Fibroblast of gingiva (primary cell): ENCODE results near the gene ZFAND2A.
"Not testable (repeated sequence)": the region's sequence is repeated elsewhere in the genome, so short reads cannot be mapped to it uniquely, and the experiment has no call there.

Experiments used
- DNase-seq: peaks from one replicate; pipeline ENCODE4 v3.0.0-alpha.2; 2011; ENCODE audit warnings: low read depth

ZFAND2A gene

GRCh38 chr7:1175597-1175966, 15.6 kb upstream of the ZFAND2A start:
- DNase-seq, result no peak

- DNase-seq, result no peak
Observed at GRCh38 chr7:1174881-1175596, 15.0 kb upstream of the ZFAND2A start.

GRCh38 chr7:1174002-1174401, 14.0 kb upstream of the ZFAND2A start:
- DNase-seq, result no peak

DNA sequence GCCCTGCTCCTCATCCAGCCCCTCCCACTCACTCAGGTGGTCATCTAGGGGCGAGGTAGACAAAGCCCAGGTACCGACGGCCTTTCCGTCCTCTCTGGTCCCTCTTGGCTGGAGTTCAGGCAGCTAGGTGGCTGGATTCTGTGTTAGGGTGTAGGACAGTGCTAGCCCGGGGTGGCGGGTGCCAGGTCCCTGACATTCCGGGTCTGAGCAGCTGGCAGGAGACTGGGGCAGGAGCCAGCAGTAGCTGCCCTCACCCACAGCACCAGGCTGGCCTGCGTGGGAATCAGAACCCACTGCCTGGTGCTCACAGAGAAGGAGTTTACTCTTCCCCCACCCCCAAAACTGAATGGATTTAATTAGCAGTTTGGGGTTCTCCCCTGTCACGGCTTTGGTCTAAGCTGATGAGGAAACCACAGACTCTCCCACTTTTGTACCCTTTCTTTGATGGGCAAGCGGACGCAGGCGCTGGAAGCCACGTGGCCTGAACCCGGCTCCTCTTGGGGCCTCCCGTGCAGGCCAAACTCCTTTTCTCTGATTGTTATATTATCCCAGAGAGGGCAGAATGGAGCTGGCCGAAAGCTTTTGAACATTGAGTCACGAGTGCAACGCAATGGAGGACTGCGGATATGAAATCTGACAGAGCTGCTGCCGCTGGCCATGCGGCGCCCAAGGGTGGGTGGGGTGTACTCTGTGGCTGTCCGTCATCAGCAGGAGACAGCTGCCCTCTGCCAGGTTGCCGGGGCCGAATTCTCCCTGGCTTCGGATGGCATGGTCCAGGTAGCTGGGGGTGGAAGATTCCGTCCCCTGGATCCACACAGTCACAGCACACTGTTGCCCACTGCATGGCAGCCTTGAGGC, 12.9 kb upstream of the ZFAND2A start:
- no peak for DNase-seq

GRCh38 chr7:1171516-1171915, 11.5 kb upstream of the ZFAND2A start:
- not testable (repeated sequence) for DNase-seq

DNA sequence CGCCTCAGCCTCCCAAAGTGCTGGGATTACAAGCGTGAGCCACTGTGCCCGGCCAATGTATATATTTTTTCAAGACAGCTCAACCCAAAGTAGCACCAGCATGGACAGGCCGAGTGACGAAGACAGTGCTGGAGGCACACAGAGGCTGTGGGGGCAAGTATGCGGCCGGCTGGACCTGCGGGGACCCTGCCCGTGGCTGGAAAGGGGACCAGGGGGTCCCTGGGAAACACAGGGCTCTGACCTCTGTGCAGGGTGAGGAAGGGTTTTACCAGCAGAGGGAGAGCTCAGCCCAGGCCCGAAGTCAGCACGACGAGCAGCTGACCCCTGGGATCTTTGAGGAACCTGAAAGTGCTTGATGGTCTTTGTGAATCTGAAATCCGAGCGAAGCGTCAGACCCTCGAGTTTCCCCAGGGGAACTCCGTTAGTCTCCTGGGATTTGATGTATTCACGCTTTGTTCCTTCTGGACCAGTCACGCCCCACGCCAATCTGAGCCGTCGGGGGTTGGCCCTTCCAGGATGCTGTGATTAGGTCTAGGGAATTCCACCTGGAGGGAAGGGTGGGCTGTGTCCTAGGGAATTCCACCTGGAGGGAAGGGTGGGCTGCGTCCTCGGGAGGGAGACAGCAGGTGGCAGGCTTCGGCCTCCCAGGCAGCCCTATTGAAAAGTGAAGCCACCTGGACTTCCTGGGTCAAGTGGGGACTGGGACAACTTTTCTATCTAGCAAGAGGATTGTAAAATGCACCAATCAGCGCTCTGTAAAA, 10.9 kb upstream of the ZFAND2A start:
- no peak for DNase-seq

- peak; percentile 70 for DNase-seq
Observed at GRCh38 chr7:1169409-1170368, 9.7 kb upstream of the ZFAND2A start.

GRCh38 chr7:1168422-1168821, 8.4 kb upstream of the ZFAND2A start:
- DNase-seq, result no peak

DNA sequence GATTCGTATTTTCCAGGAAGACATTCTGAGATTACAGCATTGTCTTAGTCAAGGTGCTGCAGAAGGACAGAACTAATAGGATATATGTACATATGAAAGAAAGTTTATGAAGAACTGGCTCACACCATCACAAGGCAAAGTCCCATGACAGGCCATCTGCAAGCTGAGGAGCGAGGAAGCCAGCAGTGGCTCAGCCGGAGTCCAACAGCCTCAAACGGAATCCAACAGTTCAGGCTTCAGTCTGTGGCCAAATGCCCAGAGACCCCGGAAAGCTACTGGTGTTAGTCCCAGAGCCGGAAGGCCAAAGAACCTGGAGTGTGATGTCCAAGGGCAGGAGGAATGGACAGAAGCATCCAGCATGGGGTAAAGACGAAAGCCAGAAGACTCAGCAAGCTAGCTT, 4.4 kb upstream of the ZFAND2A start:
- no peak for DNase-seq

DNA sequence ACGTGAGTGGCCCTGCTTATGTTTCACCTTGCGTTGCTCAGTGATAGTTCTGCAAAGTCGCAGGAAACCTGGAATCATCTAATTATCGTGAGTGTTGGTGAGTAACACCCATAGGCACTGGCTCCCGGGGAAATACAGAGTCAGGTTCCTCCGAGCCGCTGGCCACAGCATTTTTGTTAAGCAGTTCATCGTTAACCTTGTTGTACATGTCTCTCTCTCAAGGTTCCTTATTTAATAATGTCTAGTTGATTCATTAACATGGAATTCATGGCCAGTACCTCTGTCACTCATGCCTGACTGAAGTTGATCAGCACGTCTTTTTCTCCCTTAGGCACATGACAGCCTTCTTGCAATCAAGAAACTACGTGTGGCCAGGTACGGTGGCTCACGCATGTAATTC, 3.1 kb upstream of the ZFAND2A start:
- no peak for DNase-seq

DNA sequence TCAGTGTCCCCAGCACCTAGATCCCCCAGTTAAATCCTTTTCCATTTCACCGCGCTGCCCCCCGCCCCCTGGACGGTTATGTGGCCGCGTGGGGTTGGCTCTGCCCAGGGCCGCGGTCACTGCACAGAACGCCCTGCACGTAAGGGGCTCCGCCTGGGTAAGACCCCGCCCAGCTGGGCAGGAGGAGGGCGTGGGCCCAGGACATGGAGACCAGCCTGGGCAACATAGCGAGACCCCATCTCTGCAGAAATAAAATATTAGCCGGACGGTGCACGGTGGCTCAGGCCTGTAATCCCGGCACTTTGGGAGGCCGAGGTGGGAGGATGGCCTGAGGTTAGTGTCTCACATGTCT, 650 bp upstream of the ZFAND2A start:
- peak; percentile 41 for DNase-seq

- not testable (repeated sequence) for DNase-seq
Observed at GRCh38 chr7:1159231-1159630, 765 bp downstream of the ZFAND2A start.

DNA sequence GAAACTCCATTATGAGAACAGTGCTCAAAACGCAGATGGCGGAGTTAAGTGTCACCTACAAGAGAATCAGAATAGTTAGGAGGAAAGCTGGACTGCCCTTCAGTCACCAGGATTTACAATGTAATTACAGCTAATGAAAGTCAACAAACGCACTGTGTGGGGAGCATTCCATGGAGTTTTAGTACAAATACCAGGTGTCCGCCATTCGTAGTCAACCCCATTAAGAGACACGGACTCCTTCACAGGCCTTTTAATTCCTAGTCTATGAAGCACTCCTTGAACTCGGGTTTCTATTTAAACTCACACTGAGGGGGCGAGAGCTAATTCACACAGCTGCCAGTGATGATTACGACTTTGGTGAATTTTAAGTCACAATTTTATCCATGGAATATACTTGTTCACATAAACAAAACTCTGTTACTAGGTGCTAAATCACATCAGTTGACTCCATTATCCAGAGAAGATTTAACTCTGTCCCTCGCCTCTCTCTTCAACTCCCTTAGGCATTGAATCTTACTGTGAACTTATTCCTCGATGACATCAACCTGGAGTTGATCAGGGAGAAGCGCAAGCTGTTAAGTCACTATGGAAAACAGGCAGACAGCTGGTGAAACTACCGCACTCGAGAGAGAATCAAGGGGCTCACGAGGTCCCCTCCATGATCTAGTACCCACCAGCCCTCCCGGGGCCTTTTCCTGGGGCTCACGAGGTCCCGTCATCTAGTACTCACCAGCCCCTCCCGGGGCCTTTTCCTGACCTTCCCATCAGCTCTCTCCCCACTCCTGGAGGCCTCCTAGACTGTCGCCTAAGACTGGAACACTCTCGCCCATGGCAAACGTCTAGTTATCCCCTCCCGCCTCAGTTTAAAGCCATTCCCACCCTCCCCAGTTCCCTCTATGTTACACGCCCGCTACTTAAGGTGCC, 1.5 kb downstream of the ZFAND2A start:
- no peak for DNase-seq

DNA sequence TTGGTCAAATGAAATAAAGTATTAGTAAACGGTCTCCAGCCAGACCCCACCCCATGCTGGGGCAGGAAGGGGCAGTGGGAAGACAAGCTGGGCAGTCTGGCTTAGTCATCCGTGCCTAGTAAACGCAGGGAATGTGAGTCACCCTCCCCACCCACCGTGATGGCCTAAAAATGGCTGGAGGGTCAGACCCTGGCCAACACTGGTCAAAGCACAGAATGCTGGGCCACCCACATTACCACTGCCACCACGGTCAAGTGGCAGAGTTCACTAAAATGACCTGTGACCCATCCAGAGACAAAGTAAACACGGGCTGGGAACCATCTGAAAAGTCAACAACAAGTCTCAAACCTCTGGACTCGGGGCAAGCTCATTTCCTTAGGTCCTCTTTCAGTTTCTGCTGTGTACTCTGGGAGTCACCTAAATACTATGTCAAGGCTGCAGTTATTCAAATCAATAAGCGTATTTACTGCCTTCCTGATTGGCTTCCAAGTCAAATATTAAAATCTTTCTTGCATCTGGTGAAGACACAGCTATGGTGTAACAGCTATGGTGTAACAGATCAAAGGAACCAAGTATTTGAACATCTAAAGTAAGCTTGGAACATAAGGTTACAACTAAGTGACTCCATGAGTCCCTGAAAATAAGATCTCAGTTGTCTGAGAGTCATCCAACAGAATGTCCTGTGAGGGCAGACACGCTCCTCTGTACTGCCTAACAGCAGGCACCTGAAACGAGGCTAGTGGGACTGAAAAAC, 3.0 kb downstream of the ZFAND2A start:
- peak; percentile 45 for DNase-seq

- DNase-seq, result not testable (repeated sequence)
Observed at GRCh38 chr7:1155818-1156781, 3.9 kb downstream of the ZFAND2A start.

DNA sequence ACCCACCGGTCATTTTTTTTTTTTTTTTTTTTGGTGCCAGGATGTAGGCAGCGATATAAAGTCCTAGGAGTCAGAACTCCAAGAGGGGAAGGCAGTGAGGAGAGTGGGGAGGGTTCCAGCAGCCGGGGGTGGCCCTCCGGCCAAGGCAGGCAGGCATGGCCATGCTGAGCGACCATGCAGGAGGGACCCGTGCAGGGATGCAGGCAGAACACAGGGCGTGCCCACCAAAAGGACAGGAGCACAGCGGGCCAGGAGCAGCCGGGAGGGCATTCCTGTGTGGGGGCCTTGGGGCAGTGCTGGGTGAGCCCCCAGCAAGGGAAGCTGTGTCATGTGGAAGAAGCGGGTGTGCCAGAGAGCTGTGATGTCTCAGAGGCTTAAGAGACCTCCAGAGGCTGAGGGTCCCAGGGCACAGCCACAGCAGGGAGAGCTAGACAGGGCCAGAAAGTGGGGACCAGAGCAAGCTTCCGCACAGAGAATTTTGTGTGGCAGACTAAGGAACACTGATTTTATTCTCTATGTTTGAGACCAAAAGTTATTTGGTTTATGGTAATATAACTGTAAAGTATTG, 5.7 kb downstream of the ZFAND2A start:
- no peak for DNase-seq

GRCh38 chr7:1152492-1152891, 7.5 kb downstream of the ZFAND2A start:
- no peak for DNase-seq
